ENCODE data around the gene UBA52. TPM values are rescaled to one million over a fixed set of nuclear protein-coding genes. Genes with fewer than 3 reads are reported as not detected.

The UBA52 gene
- total RNA-seq, 1 donor from 2014 or later, result 1,081 TPM

Other genes starting within 250 kb of the UBA52 start
- gene LSM4, start 248.8 kb upstream of the UBA52 start, total RNA-seq, result 283 and 292 TPM in 2 replicates
- gene PGPEP1, start 231.3 kb upstream of the UBA52 start, total RNA-seq, result 5.2 and 8.3 TPM in 2 replicates
- 1.2 TPM in 2 replicates for gene GDF15, start 185.7 kb upstream of the UBA52 start, total RNA-seq
- not detected in 2 replicates for gene LRRC25, start 174.2 kb upstream of the UBA52 start, total RNA-seq
- gene SSBP4, start 152.5 kb upstream of the UBA52 start, total RNA-seq, result 68.0 and 71.8 TPM in 2 replicates
- 251 and 254 TPM in 2 replicates for gene ISYNA1, start 133.7 kb upstream of the UBA52 start, total RNA-seq
- gene ELL, start 49.8 kb upstream of the UBA52 start, total RNA-seq, result 11.1 and 14.2 TPM in 2 replicates
- 173 and 175 TPM in 2 replicates for gene FKBP8, start 28.3 kb upstream of the UBA52 start, total RNA-seq
- gene KXD1, start 14.0 kb upstream of the UBA52 start, total RNA-seq, result 88.5 and 91.7 TPM in 2 replicates
- gene REX1BD, start 16.9 kb downstream of the UBA52 start, total RNA-seq, result 71.8 and 71.9 TPM in 2 replicates
- gene CRLF1, start 34.9 kb downstream of the UBA52 start, total RNA-seq, result 0.68 and 1.5 TPM in 2 replicates
- gene TMEM59L, start 41.0 kb downstream of the UBA52 start, total RNA-seq, result 6.4 and 6.5 TPM in 2 replicates
- gene KLHL26, start 65.2 kb downstream of the UBA52 start, total RNA-seq, result 11.1 and 12.3 TPM in 2 replicates
- 24.1 and 25.2 TPM in 2 replicates for gene CRTC1, start 111.8 kb downstream of the UBA52 start, total RNA-seq
- gene COMP, start 219.4 kb downstream of the UBA52 start, total RNA-seq, result not detected in 2 replicates